ENCODE results near the gene FN3KRP.

DNA sequence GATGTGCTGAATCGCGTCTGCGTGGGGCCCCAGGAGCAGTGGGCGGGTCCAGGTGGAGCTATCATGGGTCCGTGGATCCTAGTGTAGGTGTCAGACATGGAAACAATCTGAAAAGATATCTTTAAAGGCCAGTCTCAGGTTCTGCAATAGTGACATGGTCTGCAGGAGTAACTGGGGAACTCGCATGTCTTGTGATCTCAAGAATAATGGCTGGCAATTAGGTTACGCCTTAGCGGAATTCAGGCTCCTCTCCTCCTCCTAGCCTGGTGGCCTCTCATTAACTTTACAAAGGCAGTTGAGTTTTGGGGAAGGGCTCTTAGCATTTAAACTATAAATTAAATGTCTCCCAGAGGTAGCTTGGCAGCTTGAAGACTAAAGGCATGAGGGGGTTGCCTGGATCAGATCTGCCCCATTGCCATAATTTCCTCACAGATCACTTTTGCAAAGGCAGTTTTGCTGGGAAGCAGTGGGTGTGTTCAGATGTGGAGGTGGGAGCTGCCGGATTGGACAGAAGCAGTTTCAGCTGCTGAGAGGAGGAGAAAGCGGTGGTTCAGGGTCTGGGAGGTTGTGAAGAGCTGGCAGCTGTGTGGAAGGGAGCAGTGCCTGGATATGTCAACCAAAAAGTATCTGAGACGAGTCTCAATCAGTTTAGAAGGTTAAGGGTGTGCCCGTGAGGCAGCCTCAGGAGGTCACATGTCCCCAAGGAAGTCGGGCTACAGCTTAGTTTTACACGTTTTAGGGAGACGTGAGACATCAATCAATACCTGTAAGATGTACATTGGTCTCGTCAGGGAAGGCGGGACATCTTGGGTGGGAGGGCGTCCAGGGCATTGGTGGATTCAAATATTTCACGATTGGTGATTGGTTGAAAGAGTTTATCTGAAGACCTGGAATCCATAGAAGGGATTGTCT, 38.0 kb downstream of the FN3KRP start:
- TF ChIP-seq, protein P1, sequence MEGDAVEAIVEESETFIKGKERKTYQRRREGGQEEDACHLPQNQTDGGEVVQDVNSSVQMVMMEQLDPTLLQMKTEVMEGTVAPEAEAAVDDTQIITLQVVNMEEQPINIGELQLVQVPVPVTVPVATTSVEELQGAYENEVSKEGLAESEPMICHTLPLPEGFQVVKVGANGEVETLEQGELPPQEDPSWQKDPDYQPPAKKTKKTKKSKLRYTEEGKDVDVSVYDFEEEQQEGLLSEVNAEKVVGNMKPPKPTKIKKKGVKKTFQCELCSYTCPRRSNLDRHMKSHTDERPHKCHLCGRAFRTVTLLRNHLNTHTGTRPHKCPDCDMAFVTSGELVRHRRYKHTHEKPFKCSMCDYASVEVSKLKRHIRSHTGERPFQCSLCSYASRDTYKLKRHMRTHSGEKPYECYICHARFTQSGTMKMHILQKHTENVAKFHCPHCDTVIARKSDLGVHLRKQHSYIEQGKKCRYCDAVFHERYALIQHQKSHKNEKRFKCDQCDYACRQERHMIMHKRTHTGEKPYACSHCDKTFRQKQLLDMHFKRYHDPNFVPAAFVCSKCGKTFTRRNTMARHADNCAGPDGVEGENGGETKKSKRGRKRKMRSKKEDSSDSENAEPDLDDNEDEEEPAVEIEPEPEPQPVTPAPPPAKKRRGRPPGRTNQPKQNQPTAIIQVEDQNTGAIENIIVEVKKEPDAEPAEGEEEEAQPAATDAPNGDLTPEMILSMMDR (CRISPR knock-in tag; IDR thresholded peaks at IDR 0.05), result no peak
- TF ChIP-seq, protein P2, sequence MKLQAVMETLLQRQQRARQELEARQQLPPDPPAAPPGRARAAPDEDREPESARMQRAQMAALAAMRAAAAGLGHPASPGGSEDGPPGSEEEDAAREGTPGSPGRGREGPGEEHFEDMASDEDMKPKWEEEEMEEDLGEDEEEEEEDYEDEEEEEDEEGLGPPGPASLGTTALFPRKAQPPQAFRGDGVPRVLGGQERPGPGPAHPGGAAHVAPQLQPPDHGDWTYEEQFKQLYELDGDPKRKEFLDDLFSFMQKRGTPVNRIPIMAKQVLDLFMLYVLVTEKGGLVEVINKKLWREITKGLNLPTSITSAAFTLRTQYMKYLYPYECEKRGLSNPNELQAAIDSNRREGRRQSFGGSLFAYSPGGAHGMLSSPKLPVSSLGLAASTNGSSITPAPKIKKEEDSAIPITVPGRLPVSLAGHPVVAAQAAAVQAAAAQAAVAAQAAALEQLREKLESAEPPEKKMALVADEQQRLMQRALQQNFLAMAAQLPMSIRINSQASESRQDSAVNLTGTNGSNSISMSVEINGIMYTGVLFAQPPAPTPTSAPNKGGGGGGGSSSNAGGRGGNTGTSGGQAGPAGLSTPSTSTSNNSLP (IDR thresholded peaks at IDR 0.05; ENCODE audit: low read depth, low read length), result no peak
- TF ChIP-seq NONO (IDR thresholded peaks at IDR 0.05) (no peak), NONO (CRISPR knock-in tag; conservative IDR thresholded peaks at IDR 0.05) (no peak), KMT2B (CRISPR knock-in tag; IDR thresholded peaks at IDR 0.05) (no peak), JUN (CRISPR knock-in tag; IDR thresholded peaks at IDR 0.05) (no peak), POLR2A (IDR thresholded peaks at IDR 0.05; ENCODE audit: insufficient read depth in 1 of 2, low read depth in 2 of 2, low read length in 2 of 2) (no peak)
- TF ChIP-seq, protein P3, sequence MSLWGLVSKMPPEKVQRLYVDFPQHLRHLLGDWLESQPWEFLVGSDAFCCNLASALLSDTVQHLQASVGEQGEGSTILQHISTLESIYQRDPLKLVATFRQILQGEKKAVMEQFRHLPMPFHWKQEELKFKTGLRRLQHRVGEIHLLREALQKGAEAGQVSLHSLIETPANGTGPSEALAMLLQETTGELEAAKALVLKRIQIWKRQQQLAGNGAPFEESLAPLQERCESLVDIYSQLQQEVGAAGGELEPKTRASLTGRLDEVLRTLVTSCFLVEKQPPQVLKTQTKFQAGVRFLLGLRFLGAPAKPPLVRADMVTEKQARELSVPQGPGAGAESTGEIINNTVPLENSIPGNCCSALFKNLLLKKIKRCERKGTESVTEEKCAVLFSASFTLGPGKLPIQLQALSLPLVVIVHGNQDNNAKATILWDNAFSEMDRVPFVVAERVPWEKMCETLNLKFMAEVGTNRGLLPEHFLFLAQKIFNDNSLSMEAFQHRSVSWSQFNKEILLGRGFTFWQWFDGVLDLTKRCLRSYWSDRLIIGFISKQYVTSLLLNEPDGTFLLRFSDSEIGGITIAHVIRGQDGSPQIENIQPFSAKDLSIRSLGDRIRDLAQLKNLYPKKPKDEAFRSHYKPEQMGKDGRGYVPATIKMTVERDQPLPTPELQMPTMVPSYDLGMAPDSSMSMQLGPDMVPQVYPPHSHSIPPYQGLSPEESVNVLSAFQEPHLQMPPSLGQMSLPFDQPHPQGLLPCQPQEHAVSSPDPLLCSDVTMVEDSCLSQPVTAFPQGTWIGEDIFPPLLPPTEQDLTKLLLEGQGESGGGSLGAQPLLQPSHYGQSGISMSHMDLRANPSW (CRISPR knock-in tag; IDR thresholded peaks at IDR 0.05; ENCODE audit: borderline replicate concordance), result no peak
